Measurements from ENCODE around the gene H1-8. TPM values are rescaled to one million over a fixed set of nuclear protein-coding genes. Genes with fewer than 3 reads are reported as not detected.
A peak's percentile ranks its signal among the peaks of the same experiment; 100 is the strongest.

H1-8 gene
- total and polyA plus RNA-seq, 12 donors, result not detected

DNA sequence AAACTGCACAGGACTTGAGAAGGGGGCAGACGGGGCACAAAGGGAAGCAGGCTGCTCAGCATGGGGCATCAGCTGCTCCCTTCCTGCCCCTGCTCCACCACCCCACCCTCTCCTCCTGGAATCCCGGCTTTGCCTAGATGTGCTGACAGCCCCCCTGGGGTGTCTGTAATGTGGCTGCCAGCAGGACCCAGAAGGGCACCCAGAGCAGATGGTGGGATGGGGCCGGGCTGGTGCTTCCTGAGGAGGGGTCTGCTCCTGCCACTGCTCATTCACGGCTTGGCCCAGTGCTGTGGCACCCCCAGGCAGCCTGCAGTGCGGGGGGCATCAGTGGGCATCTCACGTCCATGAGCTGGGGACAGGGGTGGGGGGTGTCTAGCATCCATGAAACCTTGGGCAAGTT is 10.2 kb downstream of the H1-8 start:
- 71 to 95% (median 78%) methylated on average over 2 to 6 of the region's 6 CpGs for WGBS, 4 donors
- peaks cover 0 to 22% of the 10 kb centered on the region in 2 donors for H3K36me3 ChIP-seq (replicated peaks in 1 of 2)
- no peaks in the 10 kb centered on the region for H3K9me3 ChIP-seq (replicated peaks in 1 of 3)
- intact Hi-C loops (cut with DNase I), result no loop called here
- no peak for TF ChIP-seq POLR2A (IDR thresholded peaks at IDR 0.05)
- TF ChIP-seq, protein P1, sequence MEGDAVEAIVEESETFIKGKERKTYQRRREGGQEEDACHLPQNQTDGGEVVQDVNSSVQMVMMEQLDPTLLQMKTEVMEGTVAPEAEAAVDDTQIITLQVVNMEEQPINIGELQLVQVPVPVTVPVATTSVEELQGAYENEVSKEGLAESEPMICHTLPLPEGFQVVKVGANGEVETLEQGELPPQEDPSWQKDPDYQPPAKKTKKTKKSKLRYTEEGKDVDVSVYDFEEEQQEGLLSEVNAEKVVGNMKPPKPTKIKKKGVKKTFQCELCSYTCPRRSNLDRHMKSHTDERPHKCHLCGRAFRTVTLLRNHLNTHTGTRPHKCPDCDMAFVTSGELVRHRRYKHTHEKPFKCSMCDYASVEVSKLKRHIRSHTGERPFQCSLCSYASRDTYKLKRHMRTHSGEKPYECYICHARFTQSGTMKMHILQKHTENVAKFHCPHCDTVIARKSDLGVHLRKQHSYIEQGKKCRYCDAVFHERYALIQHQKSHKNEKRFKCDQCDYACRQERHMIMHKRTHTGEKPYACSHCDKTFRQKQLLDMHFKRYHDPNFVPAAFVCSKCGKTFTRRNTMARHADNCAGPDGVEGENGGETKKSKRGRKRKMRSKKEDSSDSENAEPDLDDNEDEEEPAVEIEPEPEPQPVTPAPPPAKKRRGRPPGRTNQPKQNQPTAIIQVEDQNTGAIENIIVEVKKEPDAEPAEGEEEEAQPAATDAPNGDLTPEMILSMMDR (IDR thresholded peaks at IDR 0.05), result no peak
- no peaks in the 10 kb centered on the region for H3K27me3 ChIP-seq
- H3K4me1 ChIP-seq (replicated peaks in 1 of 2), result peaks cover 2 to 19% of the 10 kb centered on the region in 2 donors
- no peak overlapping the region for H3K4me3 ChIP-seq
- DNase-seq, result no peak
- peak overlapping the region in 1 of 5 donors; percentile 58 for H3K27ac ChIP-seq

DNA sequence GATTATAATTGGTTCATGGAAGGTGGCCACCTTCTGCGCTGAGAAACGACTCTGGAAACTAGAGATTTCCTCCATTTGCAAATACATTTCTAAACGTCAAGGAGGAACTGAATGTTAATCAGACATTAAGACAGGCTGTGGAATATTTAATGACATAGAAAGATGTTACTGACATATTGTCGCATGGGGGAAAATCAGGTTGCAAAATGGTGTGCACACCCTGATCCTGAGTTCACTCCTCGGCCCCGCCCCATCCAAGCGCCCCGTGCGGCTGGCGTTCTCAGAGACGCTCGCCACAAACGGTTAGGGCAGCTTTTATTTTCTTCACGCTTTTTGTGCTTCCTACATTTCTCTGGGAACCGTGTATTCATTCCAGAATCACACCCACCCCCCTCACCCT is 10.7 kb downstream of the H1-8 start:
- H3K4me1 ChIP-seq (replicated peaks in 1 of 2), result peaks cover 7 to 24% of the 10 kb centered on the region in 2 donors
- WGBS, 4 donors, result 58 to 75% (median 67%) methylated on average over 15 of the region's 15 CpGs
- no peaks in the 10 kb centered on the region for H3K9me3 ChIP-seq (replicated peaks in 1 of 3)
- no peak overlapping the region for H3K4me3 ChIP-seq
- no peak for TF ChIP-seq POLR2A (IDR thresholded peaks at IDR 0.05)
- TF ChIP-seq, protein P1 (IDR thresholded peaks at IDR 0.05), result no peak
- H3K27me3 ChIP-seq, result no peaks in the 10 kb centered on the region
- no peak for DNase-seq
- intact Hi-C loops (cut with DNase I), result no loop called here
- H3K36me3 ChIP-seq (replicated peaks in 1 of 2), result peaks cover 0 to 27% of the 10 kb centered on the region in 2 donors
- no peak overlapping the region for H3K27ac ChIP-seq

DNA sequence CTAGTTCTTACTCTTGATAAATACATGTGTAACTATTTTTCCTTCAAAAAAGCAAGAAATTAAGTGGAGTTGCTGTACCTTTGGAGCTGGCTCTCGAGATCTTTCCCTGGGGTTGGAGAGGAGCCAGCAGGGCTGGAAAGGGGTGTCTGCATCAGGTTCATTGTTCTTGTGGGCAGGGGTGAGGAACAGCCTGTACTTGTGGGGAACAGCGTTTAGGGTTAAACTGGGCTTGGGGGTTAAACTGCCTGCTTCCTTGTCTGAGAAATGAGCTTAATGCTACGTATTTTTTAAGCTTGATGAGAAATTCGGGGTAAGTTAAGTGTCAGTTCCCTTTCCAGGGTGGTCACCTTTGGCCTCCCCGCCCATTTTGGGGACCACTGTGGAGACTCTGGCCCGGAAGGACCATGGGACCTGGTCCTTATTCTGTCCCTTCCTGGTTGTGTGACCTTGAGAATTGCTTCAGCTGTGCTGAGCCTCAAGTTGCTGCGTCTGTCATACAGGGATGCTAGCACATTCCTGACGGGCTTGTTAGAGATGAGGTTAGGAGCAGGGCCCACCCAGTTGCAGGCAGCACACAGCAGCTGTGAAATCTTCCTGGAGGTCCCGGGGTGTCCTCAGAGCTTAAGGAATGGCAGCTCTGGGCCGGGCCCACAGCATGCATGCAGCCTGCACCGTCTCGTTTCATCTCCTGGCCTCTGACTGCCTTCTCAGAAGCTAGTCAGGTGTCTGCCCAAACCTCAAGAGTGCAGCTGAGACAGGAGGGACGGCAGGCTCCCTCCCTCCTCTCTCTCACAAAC is 11.6 kb downstream of the H1-8 start:
- H3K36me3 ChIP-seq (replicated peaks in 1 of 2), result peaks cover 0 to 35% of the 10 kb centered on the region in 2 donors
- TF ChIP-seq POLR2A (IDR thresholded peaks at IDR 0.05), result no peak
- 46 to 63% (median 51%) methylated on average over 11 to 13 of the region's 13 CpGs for WGBS, 4 donors
- DNase-seq, result no peak
- no peaks in the 10 kb centered on the region for H3K9me3 ChIP-seq (replicated peaks in 1 of 3)
- H3K4me1 ChIP-seq (replicated peaks in 1 of 2), result peaks cover 16 to 33% of the 10 kb centered on the region in 2 donors
- intact Hi-C loops (cut with DNase I), result no loop called here
- H3K27me3 ChIP-seq, result no peaks in the 10 kb centered on the region
- H3K4me3 ChIP-seq, result no peak overlapping the region
- peak overlapping the region in 2 of 5 donors; percentile 58 to 65 for H3K27ac ChIP-seq

DNA sequence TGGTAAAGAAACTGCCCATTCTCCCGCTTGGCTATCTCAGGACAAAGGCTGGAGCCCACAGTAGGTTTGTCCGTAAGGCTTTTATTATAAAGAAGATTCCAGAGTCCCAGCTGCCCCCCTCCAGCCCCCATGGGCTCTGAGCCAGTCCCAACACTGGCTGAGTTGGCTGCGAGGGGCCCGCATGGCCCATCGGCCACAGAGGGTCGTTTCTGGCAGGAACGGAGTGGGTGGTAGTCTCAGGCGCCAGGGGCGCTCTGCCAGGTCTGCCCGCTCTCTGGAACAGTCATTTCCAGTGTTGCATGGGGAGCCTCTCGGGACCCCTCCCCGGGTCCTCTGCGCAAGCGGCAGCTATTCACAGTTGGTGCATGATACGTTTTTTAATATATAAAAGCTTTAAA is 12.2 kb downstream of the H1-8 start:
- WGBS, 4 donors, result 76 to 89% (median 78%) methylated on average over 12 to 15 of the region's 15 CpGs
- TF ChIP-seq, protein P1 (IDR thresholded peaks at IDR 0.05), result no peak
- TF ChIP-seq POLR2A (IDR thresholded peaks at IDR 0.05), result no peak
- H3K4me3 ChIP-seq, result no peak overlapping the region
- H3K27me3 ChIP-seq, result no peaks in the 10 kb centered on the region
- no peaks in the 10 kb centered on the region for H3K9me3 ChIP-seq (replicated peaks in 1 of 3)
- H3K4me1 ChIP-seq (replicated peaks in 1 of 2), result peaks cover 22 to 39% of the 10 kb centered on the region in 2 donors
- peaks cover 0 to 41% of the 10 kb centered on the region in 2 donors for H3K36me3 ChIP-seq (replicated peaks in 1 of 2)
- intact Hi-C loops (cut with DNase I), result no loop called here
- H3K27ac ChIP-seq, result peak overlapping the region in 2 of 5 donors; percentile 58 to 65
- no peak for DNase-seq
